Suprapubic skin (tissue), 3 donors: Measurements from ENCODE around the gene XNDC1N.

Source experiments
- EP300 ChIP-seq: sonication (generic); formaldehyde crosslinking; IDR thresholded peaks from one replicate; pipeline ENCODE4 v1.6.1; 2017; ENCODE audit warnings: antibody characterized with exemption
- POLR2A ChIP-seq, 2 donors: fragments of 450-650 bp; IDR thresholded peaks; one replicate each; pipeline ENCODE4 v1.6.1; 2017; ENCODE audit warnings: antibody characterized with exemption in 2 of 2, mild to moderate bottlenecking in 2 of 2, moderate library complexity in 2 of 2
- TF ChIP-seq, protein P1 (sequence below), 2 donors: fragments of 200-600 bp in 1 of 2; fragments of 450-650 bp in 1 of 2; sonication (generic) in 1 of 2; IDR thresholded peaks; one replicate each; pipeline ENCODE4 v1.5.1; 2016 to 2019; ENCODE audit warnings: antibody characterized with exemption in 2 of 2, mild to moderate bottlenecking in 1 of 2, moderate library complexity in 1 of 2

DNA sequence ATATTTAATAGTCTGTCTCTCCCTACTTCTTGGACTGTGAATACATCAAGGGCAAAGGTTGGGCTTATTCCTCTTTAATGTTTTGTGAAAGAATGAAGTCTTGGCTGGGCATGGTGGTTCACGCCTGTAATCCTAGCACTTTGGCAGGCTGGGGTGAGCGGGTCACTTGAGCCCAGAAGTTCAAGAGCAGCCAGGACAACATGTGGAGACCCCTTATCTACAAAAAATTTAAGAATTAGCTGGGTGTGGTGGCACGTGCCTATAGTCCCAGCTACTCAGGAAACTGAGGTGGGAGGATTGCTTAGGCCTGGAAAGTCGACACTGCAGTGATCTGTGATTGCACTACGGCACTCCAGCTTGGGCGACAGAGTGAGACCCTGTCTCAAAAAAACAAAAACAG is 20.6 kb upstream of the XNDC1N start:
- TF ChIP-seq, protein P1, sequence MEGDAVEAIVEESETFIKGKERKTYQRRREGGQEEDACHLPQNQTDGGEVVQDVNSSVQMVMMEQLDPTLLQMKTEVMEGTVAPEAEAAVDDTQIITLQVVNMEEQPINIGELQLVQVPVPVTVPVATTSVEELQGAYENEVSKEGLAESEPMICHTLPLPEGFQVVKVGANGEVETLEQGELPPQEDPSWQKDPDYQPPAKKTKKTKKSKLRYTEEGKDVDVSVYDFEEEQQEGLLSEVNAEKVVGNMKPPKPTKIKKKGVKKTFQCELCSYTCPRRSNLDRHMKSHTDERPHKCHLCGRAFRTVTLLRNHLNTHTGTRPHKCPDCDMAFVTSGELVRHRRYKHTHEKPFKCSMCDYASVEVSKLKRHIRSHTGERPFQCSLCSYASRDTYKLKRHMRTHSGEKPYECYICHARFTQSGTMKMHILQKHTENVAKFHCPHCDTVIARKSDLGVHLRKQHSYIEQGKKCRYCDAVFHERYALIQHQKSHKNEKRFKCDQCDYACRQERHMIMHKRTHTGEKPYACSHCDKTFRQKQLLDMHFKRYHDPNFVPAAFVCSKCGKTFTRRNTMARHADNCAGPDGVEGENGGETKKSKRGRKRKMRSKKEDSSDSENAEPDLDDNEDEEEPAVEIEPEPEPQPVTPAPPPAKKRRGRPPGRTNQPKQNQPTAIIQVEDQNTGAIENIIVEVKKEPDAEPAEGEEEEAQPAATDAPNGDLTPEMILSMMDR (IDR thresholded peaks at IDR 0.05): no peak
- TF ChIP-seq POLR2A (IDR thresholded peaks at IDR 0.05): no peak
- TF ChIP-seq EP300: no peak
